NCI-H2196 (cell line): Measurements from ENCODE around the gene CLSTN1.

Source experiments
- DNase-seq: peaks from one replicate; lab custom pipeline; 2025; ENCODE audit not compliant: unreplicated experiment; lab: John Stamatoyannopoulos, UW

The CLSTN1 gene

GRCh38 chr1:9731051-9731537 lies 92.7 kb downstream of the CLSTN1 start:
- DNase-seq: no peak

- no peak for DNase-seq
Measured at GRCh38 chr1:9730096-9730901, 93.5 kb downstream of the CLSTN1 start.

- no peak for DNase-seq
Measured at GRCh38 chr1:9729523-9729922, 94.2 kb downstream of the CLSTN1 start.

- DNase-seq: no peak
Measured at GRCh38 chr1:9728451-9729295, 95.1 kb downstream of the CLSTN1 start.

- no peak for DNase-seq
Measured at GRCh38 chr1:9726905-9727595, 96.7 kb downstream of the CLSTN1 start.

- no peak for DNase-seq
Measured at GRCh38 chr1:9726406-9726805, 97.4 kb downstream of the CLSTN1 start.

- DNase-seq: peak; percentile 59
Measured at GRCh38 chr1:9724706-9725476, 98.9 kb downstream of the CLSTN1 start.

GRCh38 chr1:9723926-9724325 lies 99.8 kb downstream of the CLSTN1 start:
- no peak for DNase-seq

GRCh38 chr1:9723068-9723805 lies 100.5 kb downstream of the CLSTN1 start:
- no peak for DNase-seq

- no peak for DNase-seq
Measured at GRCh38 chr1:9722378-9722749, 101.4 kb downstream of the CLSTN1 start.

- DNase-seq: peak; percentile 33
Measured at GRCh38 chr1:9721606-9722377, 102.0 kb downstream of the CLSTN1 start.

- no peak for DNase-seq
Measured at GRCh38 chr1:9720785-9721605, 102.8 kb downstream of the CLSTN1 start.

GRCh38 chr1:9719978-9720722 lies 103.6 kb downstream of the CLSTN1 start:
- DNase-seq: no peak

- no peak for DNase-seq
Measured at GRCh38 chr1:9718006-9718680, 105.6 kb downstream of the CLSTN1 start.

GRCh38 chr1:9717193-9718005 lies 106.4 kb downstream of the CLSTN1 start:
- no peak for DNase-seq
